ENCODE data around the gene ZNF804A. TPM values are rescaled to one million over a fixed set of nuclear protein-coding genes. Genes with fewer than 3 reads are reported as not detected.

Gene ZNF804A
- total RNA-seq, 4 donors from 2014 or later: 0.42 to 0.44 TPM; not detected in 2

DNA sequence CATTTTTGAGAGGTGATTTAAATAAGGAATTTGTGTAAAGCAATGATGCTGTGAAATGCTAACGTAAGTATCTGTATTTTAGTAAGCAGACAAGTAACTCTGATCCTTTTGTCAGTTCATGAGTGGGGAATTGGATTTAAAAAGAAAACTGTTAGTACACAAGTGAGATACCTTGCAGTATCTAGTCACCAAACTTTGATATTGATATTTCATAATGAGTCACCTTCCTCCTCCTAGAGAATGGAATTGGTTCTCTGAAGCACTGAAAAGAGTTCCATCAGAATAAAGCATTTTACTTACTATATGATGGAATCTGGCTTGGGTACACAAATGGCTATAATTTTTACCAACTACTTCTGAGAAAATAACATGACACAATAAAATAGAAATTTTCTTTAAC lies 232.2 kb downstream of the ZNF804A start:
- no peak overlapping the region for H3K27ac ChIP-seq
- no peaks in the 10 kb centered on the region for H3K4me1 ChIP-seq
- no peak overlapping the region for H3K4me3 ChIP-seq
- 81 to 91% methylated on average over 1 of the region's 1 CpG for WGBS, 2 donors
- DNase-seq (ENCODE audit: low spot score in 2 of 2): no peak
- no peaks in the 10 kb centered on the region for H3K36me3 ChIP-seq
- H3K27me3 ChIP-seq: no peaks in the 10 kb centered on the region
- no peaks in the 10 kb centered on the region for H3K9me3 ChIP-seq
- TF ChIP-seq POLR2A (IDR thresholded peaks at IDR 0.05): no peak
- TF ChIP-seq EP300 (IDR thresholded peaks at IDR 0.05): no peak
- TF ChIP-seq CTCF (IDR thresholded peaks at IDR 0.05): no peak

GRCh38 chr2:184834699-184835397 lies 236.5 kb downstream of the ZNF804A start:
- no peak for DNase-seq (ENCODE audit: low spot score in 2 of 2)
- TF ChIP-seq CTCF (IDR thresholded peaks at IDR 0.05) (no peak), POLR2A (IDR thresholded peaks at IDR 0.05) (no peak), EP300 (IDR thresholded peaks at IDR 0.05) (no peak)
- no peaks in the 10 kb centered on the region for H3K4me1 ChIP-seq
- H3K27me3 ChIP-seq: no peaks in the 10 kb centered on the region
- H3K27ac ChIP-seq: no peak overlapping the region
- H3K9me3 ChIP-seq: no peaks in the 10 kb centered on the region
- no peaks in the 10 kb centered on the region for H3K36me3 ChIP-seq
- no peak overlapping the region for H3K4me3 ChIP-seq

DNA sequence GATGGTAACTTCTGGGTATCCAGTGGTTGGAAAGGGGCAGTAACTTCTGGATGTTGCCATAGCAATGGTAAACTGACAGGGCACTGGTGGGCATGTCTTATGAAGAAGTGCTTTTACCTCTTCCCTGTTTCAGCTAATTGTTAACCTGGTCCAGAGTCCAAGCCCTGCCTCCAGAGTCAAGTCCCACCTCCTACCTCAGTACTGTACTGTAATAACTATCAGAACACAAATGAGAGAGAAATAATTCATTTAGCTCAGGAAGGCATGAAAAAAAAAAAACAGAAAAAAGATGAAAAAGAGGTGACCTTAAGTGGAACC lies 237.0 kb downstream of the ZNF804A start:
- no peaks in the 10 kb centered on the region for H3K4me1 ChIP-seq
- no peak for DNase-seq (ENCODE audit: low spot score in 2 of 2)
- H3K9me3 ChIP-seq: no peaks in the 10 kb centered on the region
- no peak for TF ChIP-seq CTCF (IDR thresholded peaks at IDR 0.05)
- no peak for TF ChIP-seq EP300 (IDR thresholded peaks at IDR 0.05)
- TF ChIP-seq POLR2A (IDR thresholded peaks at IDR 0.05): no peak
- H3K4me3 ChIP-seq: no peak overlapping the region
- H3K27me3 ChIP-seq: no peaks in the 10 kb centered on the region
- H3K36me3 ChIP-seq: no peaks in the 10 kb centered on the region
- no peak overlapping the region for H3K27ac ChIP-seq

DNA sequence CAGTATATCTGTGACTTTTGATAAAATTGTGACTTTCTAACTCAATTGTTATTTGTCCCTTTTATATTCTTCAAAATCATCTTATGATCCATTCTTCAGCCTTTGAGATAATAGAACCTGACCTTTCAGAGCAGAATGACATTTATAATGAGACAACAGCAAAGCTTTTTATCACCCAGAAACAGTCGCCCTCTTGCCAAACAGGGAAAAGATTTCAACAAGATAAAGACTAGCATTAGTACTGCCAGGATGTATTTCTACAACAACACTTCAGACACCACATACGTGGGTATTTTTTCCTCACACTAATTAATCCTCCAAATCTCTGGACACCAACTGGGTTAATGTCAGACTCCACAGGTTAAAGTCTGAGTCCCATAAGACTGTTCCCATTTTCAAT lies 249.0 kb downstream of the ZNF804A start:
- no peaks in the 10 kb centered on the region for H3K27me3 ChIP-seq
- no peak overlapping the region for H3K27ac ChIP-seq
- WGBS, 2 donors: 53 to 62% methylated on average over 2 of the region's 2 CpGs
- H3K4me3 ChIP-seq: no peak overlapping the region
- H3K4me1 ChIP-seq: no peaks in the 10 kb centered on the region
- TF ChIP-seq EP300 (IDR thresholded peaks at IDR 0.05): no peak
- TF ChIP-seq POLR2A (IDR thresholded peaks at IDR 0.05): no peak
- no peak for TF ChIP-seq CTCF (IDR thresholded peaks at IDR 0.05)
- DNase-seq (ENCODE audit: low spot score in 2 of 2): no peak
- H3K9me3 ChIP-seq: no peaks in the 10 kb centered on the region
- H3K36me3 ChIP-seq: no peaks in the 10 kb centered on the region

- Histone ChIP-seq H3K9me3 (no peaks in the 10 kb centered on the region), H3K27me3 (no peaks in the 10 kb centered on the region), H3K27ac (no peak overlapping the region), H3K36me3 (no peaks in the 10 kb centered on the region), H3K4me1 (no peaks in the 10 kb centered on the region), H3K4me3 (no peak overlapping the region)
- TF ChIP-seq POLR2A (IDR thresholded peaks at IDR 0.05) (no peak), CTCF (IDR thresholded peaks at IDR 0.05) (no peak), EP300 (IDR thresholded peaks at IDR 0.05) (no peak)
- no peak for DNase-seq (ENCODE audit: low spot score in 2 of 2)
Observed at GRCh38 chr2:184849516-184849915, 251.2 kb downstream of the ZNF804A start.
